ENCODE data around the gene TSC2. TPM values are rescaled to one million over a fixed set of nuclear protein-coding genes. Genes with fewer than 3 reads are reported as not detected.

TSC2 gene
- total and polyA plus RNA-seq, 2 of the 13 experiments (the other 11 are each of a cell fraction or from before 2014, with no cell fraction given): 19.6 to 40.4 TPM

GRCh38 chr16:2009791-2010510 is 37.8 kb upstream of the TSC2 start, which contains the start of gene ZNF598 (continued):
- TF ChIP-seq LRRFIP1 (CRISPR knock-in tag; conservative IDR thresholded peaks at IDR 0.05) (no peak), NR2F6 (IDR thresholded peaks at IDR 0.05) (no peak), NR2F6 (CRISPR knock-in tag; IDR thresholded peaks at IDR 0.05) (peak; percentile 7; the same call in 1 of the 2 replicates), ATF4 (CRISPR knock-in tag; IDR thresholded peaks at IDR 0.05) (no peak), PHB2 (IDR thresholded peaks at IDR 0.05; ENCODE audit: partially characterized antibody) (no peak), ZNF251 (CRISPR knock-in tag; IDR thresholded peaks at IDR 0.05) (no peak), CBX2 (IDR thresholded peaks at IDR 0.05; ENCODE audit: low read depth, low read length) (no peak), CBX2 (CRISPR knock-in tag; IDR thresholded peaks at IDR 0.05; ENCODE audit: low read depth) (no peak), ZNF501 (CRISPR knock-in tag; IDR thresholded peaks at IDR 0.05) (peak; percentile 62), ZNF275 (CRISPR knock-in tag; IDR thresholded peaks at IDR 0.05; ENCODE audit: borderline replicate concordance) (no peak), ZSCAN5A (CRISPR knock-in tag; IDR thresholded peaks at IDR 0.05; ENCODE audit: borderline replicate concordance) (no peak), ZNF225 (CRISPR knock-in tag; IDR thresholded peaks at IDR 0.05) (no peak; the same call in 1 of the 2 replicates), ATF6 (CRISPR knock-in tag; conservative IDR thresholded peaks at IDR 0.05) (no peak), CHCHD3 (CRISPR knock-in tag; IDR thresholded peaks at IDR 0.05) (no peak), AKAP8 (CRISPR knock-in tag; IDR thresholded peaks at IDR 0.05) (no peak), NKX3-1 (CRISPR knock-in tag; IDR thresholded peaks at IDR 0.05) (no peak), CERS6 (CRISPR knock-in tag; IDR thresholded peaks at IDR 0.05) (no peak), IRF2 (CRISPR knock-in tag; IDR thresholded peaks at IDR 0.05) (0 out of 2 replicates have a peak, but pooled peaks have one; percentile 41), ZNF333 (CRISPR knock-in tag; IDR thresholded peaks at IDR 0.05; ENCODE audit: borderline replicate concordance) (no peak), CBX1 (IDR thresholded peaks at IDR 0.05; ENCODE audit: low read depth) (no peak)
